Progenitor cell of endocrine pancreas (in vitro differentiated cells): Measurements from ENCODE around the gene FTCD. TPM values are rescaled to one million over a fixed set of nuclear protein-coding genes. Genes with fewer than 3 reads are reported as not detected.

Experiments
- DNase-seq: peaks from one replicate; pipeline ENCODE4 v3.0.0; 2021; ENCODE audit warnings: low spot score; ENCODE audit not compliant: unreplicated experiment
- H3K27ac Mint-ChIP-seq: 2 replicates; pipeline ENCODE4 v1.8.0; 2021; ENCODE audit warnings: mild to moderate bottlenecking, moderate library complexity, mixed read lengths
- H3K27me3 Mint-ChIP-seq: 2 replicates; pipeline ENCODE4 v1.8.0; 2021; ENCODE audit warnings: mixed read lengths
- H3K36me3 Mint-ChIP-seq: 2 replicates; pipeline ENCODE4 v1.8.0; 2022; ENCODE audit warnings: mixed read lengths; ENCODE audit not compliant: insufficient read depth
- H3K4me1 Mint-ChIP-seq: 2 replicates; pipeline ENCODE4 v1.8.0; 2021; ENCODE audit warnings: low read depth, mixed read lengths
- H3K4me3 Mint-ChIP-seq: 2 replicates; pipeline ENCODE4 v1.8.0; 2021; ENCODE audit warnings: low read depth, mild to moderate bottlenecking, moderate library complexity, mixed read lengths
- H3K9me3 Mint-ChIP-seq: 2 replicates; pipeline ENCODE4 v1.8.0; 2021; ENCODE audit warnings: low read depth, mixed read lengths
- CTCF ChIP-seq: fragments of 200-600 bp; sonication (generic); IDR thresholded peaks from one replicate; pipeline ENCODE4 v1.5.0; 2021; ENCODE audit warnings: antibody characterized with exemption, mild to moderate bottlenecking; ENCODE audit not compliant: unreplicated experiment
- total RNA-seq: library from RNA; stranded (reverse); gene quantifications from 2 replicates; pipeline ENCODE4 v1.2.1, GENCODE V29; 2021

Gene FTCD
- total RNA-seq, 1 donor from 2014 or later: 49.3 TPM

- peak; percentile 7 for DNase-seq
- Mint-ChIP-seq H3K27ac (no peak overlapping the region), H3K36me3 (no peaks in the 10 kb centered on the region), H3K4me1 (no peaks in the 10 kb centered on the region), H3K9me3 (no peaks in the 10 kb centered on the region), H3K4me3 (no peak overlapping the region), H3K27me3 (no peaks in the 10 kb centered on the region)
- TF ChIP-seq CTCF: no peak
Observed at GRCh38 chr21:46124083-46124925, 31.1 kb downstream of the FTCD start.

- no peak for TF ChIP-seq CTCF
- no peaks in the 10 kb centered on the region for H3K9me3 Mint-ChIP-seq
- no peak for DNase-seq
- no peaks in the 10 kb centered on the region for H3K4me1 Mint-ChIP-seq
- H3K27ac Mint-ChIP-seq: no peak overlapping the region
- H3K27me3 Mint-ChIP-seq: no peaks in the 10 kb centered on the region
- H3K36me3 Mint-ChIP-seq: no peaks in the 10 kb centered on the region
- no peak overlapping the region for H3K4me3 Mint-ChIP-seq
Observed at GRCh38 chr21:46122758-46123683, 32.4 kb downstream of the FTCD start.

- no peaks in the 10 kb centered on the region for H3K4me1 Mint-ChIP-seq
- H3K27ac Mint-ChIP-seq: no peak overlapping the region
- no peak overlapping the region for H3K4me3 Mint-ChIP-seq
- DNase-seq: peak; percentile 3
- H3K27me3 Mint-ChIP-seq: no peaks in the 10 kb centered on the region
- no peaks in the 10 kb centered on the region for H3K9me3 Mint-ChIP-seq
- TF ChIP-seq CTCF: no peak
- no peaks in the 10 kb centered on the region for H3K36me3 Mint-ChIP-seq
Observed at GRCh38 chr21:46122237-46122671, 33.1 kb downstream of the FTCD start.

- no peaks in the 10 kb centered on the region for H3K9me3 Mint-ChIP-seq
- no peaks in the 10 kb centered on the region for H3K27me3 Mint-ChIP-seq
- no peaks in the 10 kb centered on the region for H3K4me1 Mint-ChIP-seq
- no peak overlapping the region for H3K4me3 Mint-ChIP-seq
- H3K36me3 Mint-ChIP-seq: no peaks in the 10 kb centered on the region
- H3K27ac Mint-ChIP-seq: no peak overlapping the region
- no peak for TF ChIP-seq CTCF
- DNase-seq: peak; percentile 7
Observed at GRCh38 chr21:46121286-46122221, 33.8 kb downstream of the FTCD start.
